HK-2 (cell line): ENCODE measurements around the gene OGFOD2.

Experiments
- DNase-seq: peaks from one replicate; pipeline ENCODE4 v3.0.0-alpha.2; 2018; ENCODE audit not compliant: unreplicated experiment

OGFOD2 gene

DNA sequence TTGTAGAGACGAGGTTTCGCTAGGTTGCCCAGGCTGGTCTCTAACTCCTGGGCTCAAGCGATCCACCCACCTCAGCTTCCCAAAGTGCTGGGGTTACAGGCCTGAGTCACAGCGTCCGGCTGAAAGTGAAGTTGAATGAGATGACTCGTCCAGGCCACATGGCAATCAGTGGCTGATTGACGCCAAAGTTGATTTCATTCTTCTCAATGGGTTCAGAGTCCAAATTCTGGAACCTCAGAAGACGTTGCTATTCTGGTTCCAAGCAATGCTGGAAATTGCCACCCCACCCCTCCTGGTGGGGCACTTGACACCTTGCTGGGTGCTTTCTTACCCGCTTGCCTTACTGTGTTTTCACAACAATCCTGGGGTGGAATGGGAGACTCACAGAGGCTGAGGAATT is 23.6 kb upstream of the OGFOD2 start:
- peak; percentile 67 for DNase-seq

DNA sequence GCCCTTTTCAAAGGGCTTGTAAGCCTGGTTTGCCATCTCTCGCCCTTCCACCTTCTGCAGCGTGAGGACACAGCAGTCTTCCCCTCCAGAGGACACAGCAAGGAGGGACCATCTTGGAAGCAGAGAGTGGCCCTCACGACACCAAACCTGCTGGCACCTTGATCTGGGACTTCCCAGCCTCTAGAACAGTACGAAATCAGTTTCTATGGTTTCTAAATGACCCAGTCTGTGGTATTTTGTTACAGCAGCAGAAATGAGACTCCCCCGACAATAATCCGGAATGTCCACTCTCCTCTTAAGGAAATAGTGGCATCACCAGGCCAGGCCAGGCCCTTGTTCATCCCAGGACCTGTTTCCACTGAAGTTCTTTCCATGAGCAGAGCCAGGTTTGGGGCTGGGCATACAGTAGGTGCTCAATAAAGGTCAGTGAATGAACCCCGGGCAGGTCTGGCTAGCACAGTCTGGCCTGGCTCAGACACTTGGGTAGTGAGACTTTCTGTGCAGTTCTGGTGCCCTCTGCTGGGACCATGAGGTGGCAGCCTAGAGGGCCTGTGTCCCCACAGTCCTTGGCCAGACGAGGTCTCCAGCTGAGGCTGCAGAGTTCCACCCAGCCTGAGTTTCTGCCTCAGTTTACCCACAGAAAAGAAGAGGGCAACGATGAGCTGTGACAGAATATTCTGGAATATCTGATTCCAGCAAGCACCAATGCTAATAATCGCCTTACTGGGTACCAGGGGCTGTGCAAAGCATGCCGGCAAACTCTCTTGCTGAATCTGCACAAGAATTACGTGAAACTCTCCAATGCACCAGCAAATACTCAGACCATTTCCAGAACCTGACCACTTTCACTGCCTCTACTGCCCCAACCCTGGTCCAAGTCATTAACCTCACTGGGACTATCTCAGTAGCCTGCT is 22.8 kb upstream of the OGFOD2 start:
- peak; percentile 65 for DNase-seq

DNA sequence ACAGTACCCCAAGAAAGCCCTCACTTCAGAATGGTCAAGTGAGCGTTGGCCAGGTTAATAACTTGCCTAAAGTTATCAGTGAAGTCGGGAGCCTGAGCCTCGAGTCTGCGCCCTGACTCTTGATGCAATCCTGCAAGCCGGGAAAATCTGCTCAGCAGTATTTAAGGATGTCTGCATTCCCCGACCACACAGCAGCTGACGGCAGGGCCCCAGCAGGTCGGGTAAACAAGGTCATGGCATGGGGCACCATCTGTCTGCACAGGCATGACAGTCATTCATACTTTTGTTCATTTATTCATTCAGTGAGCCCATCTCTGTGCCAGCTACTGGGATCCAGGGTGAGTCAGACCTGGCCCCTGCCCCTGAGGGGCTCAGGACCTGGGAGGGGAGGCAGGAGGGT is 19.9 kb upstream of the OGFOD2 start:
- DNase-seq, result no peak

DNA sequence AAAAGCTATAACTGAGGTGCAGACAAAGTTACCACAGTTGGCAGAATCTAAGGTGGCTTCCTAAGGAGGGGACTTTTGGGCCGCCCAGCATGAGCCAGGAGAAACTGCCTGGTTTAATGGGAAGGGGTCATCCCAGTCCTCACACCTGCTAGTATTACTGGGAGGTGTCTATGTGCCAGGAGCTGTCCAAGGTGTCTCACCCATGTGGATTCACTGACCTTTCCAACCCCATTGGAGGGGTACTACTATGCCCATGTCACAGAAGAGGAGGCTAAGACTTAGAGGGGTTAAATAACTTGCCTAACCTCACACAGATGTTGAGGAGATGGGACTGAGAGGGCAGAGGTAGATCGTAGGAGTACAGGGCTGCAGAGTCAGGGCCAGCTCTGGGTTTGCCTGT is 19.0 kb upstream of the OGFOD2 start:
- DNase-seq, result no peak

DNA sequence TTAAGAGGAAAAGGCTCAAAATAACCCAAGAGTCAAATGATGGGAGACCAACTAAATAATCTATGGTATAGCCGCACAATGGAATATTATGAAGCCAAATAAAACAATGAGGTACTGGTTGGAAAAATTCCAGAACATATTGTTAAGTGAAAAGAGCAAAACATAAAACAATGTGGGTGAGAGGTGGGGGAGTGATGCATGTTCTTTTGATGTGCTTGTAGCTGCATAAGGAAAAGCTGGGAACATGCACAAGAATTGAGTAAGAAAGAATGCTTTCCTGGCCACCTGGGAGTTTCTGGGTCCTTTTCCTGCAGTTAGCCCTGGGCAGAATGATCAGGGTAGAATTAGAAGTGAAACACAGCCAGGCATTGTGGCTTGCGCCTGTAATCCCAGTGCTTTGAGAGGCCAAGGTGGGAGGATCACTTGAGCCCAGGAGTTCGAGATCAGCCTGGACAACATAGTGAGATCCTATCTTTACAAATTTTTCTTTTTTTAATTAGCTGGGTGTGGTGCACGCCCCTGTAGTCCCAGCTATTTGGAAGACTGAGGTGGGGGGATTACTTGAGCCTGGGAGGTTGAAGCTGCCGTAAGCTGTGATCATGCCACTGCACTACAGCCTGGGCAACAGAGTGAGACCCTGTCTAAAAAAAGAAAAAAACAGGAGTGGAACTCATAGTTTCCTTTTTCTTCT is 16.7 kb upstream of the OGFOD2 start:
- no peak for DNase-seq

DNA sequence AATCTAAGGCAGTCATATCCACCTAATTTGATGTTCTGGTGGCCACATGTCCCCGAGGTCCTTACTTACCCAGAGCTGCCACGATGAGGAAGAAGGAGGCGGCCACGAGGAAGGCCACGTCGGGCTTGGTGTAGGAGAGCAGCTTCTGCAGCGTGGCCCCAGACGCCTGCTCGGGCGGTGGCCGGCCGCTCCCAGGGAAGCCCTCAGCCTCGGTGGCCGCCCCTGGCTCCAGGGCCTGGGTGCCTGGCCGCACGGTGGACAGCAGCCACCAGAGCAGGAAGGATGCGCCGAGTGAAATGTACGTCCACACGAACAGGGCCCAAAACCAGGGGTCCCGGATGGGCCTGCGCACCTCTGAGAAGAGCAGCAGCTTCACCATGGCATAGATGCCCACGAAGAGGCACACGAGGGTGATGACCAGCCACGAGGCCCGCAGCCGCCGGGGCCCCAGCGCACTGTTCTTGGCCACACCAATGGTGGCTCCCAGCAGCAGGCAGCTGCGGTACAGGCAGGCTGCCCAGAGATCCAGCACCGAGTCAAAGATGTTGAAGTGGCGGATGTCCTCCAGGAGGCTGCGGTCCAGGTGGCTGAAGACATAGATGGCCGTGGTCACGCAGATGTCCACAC is 15.4 kb upstream of the OGFOD2 start:
- no peak for DNase-seq

DNA sequence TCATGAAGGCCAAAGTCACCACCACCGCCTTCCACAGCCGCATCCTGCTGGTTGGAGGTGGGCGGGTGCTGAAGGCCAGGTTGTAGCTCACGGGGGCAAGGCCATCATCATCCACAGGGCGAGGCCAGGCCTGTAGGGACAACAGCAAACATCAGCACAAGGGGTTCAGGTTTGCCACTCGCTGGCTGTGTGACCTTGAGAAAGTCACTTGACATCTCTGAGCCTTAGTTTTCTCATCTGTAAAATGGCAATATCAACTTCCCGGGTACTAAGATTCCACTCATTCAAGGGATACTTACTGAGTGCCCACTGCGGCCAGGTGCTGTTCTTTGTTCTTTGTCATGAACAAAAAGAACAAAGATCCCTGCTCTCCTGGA is 14.9 kb upstream of the OGFOD2 start:
- DNase-seq, result no peak

DNA sequence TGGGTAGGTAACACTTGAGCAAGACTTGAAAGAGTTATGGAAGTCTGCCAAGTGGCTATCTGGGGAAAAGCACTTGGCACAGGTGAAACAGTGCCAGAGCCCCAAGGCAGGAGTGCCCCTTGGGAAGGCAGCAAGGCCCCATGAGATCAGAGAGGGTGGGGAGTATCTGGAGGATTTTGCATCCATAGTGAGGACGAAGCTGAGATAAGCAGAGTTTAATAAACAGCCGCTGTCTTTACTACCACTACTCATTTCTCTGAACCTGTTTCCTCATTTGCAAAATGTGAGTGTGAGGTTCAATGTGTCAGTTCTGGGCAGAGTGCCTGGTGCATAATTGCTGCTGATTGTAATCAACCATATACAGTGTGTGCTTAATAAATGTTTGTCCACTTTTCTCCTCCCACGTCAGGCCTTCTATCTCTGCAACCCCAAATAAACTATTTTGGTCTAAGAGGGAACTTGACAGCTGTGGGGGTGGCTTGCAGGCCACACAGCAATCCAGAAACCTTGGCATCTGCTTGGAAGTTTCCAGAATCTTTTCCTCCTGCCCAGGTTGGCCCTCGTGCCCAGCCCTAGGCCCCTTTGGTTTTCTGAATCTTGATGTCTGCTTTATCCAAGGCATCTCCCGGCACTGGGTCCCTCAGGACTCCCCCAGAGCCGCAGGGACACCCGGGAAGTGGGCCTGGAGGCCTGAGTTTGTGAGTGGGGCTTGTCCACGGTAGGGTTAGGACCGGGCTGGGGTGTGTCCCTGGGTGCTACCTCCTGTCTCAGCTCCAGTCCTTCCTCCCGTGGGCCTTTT is 13.3 kb upstream of the OGFOD2 start:
- DNase-seq, result no peak

DNA sequence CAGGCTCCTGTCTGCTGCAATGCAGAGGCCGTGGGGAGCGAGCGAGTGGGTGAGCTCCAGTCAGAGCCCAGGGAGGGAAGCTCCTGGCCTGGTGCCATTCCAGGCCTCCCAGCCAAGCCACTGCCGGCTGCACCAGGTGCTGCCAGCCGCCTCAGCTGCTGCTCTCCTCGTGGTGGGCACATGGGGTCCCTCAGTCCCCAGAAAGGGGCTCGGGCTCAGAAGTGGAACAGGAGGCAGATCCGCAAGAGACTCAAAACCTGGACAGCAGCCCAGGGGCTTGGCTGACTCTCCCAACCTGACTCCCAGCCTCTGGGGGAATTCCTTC is 11.1 kb upstream of the OGFOD2 start:
- DNase-seq, result no peak

DNA sequence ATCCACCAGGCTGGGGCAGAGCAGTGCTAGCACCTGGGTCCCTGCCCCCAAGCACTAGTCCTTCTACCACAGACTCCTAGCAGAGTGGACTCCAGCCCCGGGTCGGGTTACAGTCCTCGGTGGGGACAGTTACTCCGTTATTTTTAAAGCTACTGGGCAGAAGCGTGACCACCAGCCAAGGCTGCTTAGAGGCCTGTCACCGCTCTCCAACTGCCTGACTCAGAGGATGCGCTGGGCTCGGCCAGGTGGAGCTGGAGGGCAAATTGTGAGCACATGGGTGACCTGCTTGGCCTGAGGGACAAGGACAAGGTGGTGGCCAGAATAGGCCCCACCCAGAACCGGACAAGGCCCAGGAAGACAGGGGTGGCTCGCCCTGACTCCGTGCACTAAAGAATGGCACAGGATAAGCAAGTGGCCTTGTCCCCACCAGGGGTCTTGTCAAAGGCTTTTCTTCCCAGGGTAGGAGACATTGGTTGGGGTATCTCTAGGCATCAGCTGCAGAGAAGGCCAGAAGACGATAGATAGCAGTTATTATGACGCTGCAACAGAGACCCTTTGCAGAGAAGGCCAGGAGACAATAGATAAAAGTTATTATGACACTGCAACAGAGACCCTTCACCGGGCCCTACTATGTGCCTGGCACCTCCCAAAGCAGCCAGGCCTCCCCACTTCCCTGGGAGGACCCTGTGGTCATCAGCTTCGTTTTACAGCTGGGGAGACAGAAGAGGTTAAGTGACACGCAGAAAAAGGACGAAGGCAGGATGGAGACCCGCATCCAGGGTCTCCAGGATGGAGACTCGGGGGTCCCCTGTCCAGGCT is 10.4 kb upstream of the OGFOD2 start:
- DNase-seq, result no peak

DNA sequence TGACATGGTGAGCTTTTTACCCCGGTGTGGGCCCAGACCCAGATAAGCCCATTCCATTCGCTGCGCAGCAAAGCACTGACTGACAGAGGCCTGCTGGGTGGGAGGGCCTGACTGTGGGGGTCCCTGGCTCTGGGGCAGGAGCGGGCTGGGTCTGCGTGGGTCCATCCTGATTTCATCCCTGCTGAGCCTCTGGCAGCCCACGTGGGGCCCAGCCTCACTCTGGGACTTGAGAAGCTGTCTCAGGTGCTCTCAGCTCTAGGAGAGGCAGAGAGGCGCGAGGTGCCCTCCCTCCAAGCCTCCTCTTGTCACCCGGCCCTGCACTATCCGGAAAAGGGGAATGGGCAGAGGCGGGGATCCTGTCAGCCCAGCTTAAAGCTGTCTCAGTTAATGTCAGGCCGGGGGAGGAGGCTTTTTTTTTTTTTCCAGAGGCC is 9.7 kb upstream of the OGFOD2 start:
- DNase-seq, result no peak

DNA sequence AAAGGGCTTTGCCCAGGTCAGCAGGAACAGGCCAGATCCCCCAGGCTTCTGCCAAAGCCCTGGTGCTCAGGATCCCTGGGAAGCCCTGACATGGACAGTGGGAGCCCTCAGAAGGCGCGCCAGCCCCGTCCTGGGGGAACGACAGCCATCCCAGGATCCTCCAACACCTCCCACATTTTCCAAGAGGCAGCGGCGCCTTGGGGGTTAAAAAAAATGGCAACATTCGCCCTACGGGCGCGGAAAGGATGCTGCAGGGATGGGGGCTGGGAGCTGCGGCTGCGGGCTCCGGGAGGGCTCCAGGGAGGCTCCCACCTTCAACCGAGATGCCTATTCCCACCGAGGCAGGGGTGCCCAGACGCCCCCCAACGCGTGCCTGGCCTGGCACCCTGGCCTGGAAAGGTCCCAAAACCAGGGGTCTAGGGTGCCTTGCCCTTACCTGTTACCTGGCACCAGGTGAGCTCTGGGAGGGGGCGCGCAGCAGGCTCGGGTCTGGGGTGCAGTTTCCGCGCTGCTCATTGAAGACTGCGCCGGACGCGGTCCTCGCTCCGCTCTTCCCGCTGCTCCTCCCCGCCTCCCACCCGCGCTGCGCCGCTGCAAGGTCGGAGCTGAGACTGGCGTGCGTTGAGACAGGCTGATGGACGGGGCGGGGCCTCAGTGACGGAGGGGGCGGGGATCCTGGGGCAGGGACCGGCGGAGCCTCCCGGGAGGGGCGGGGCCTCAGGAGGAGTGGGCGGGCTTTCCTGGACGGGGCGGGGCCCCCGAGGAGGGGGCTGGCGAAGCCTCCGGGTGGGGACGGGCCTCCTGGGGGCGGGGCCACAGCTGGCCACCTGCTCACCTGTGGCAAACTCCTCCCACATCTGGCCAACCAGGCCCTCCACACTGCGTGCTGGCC is 8.9 kb upstream of the OGFOD2 start, which contains the start of gene ABCB9:
Gene ABCB9 (minus strand): TSS at position 613 of the 892 bp plus-strand sequence. CDS start 6,228 bp downstream, outside the sequence.
- peak; percentile 96 for DNase-seq

DNA sequence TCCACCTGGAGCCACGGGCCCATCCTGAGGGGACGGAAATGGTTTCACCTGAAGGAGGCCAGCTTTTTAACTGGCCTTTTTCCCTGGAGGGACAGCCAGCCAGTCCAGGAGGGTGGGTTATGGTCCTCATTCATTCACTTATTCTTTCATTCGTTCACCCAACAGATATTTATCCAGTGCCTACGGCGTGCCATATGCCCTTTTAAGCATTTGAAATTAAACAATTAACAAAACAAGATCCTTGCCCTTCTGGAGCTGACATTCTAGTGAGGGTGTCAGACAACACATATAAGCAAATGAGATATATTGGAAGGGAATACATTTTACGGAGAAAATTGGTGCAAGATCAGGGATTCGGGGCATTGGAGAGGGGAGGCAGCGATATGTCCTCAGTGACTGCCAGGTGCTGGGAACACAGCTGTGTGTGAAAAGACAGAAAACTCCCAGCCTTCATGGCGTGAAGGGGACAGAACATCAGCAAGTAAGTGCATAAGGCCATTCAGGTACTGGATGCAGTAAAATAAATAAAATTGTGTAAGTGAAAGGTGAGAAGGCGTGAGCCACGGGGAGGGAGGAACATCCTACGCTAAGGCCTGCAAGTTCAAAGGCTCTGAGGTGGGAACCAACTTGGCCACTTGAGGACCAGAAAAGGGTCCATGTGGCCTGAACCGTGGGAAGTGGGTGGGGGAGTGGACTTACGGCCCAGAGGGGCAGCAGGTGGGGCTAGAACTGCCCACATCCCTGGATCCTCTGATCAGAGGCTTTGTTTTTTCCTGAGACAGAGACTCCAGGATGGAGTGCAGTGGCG is 8.1 kb upstream of the OGFOD2 start:
- no peak for DNase-seq

DNA sequence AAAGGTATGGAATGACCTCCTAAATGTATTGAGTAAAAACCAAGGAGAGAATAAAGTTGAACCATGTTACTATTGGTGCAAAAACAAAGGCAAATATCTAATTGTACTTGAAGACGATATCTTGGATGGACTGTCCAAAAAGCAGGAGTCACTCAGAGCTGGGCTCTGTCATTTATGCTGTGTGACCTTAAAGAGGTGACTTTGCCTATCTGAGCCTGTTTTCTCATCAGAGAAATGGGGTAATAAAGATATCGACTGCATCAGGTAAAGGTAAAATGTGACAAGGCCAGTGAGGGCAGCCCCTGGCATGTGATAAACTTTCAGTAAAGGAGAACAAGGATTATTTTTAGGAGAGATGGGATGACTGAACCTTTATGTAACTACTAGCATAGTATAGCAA is 6.9 kb upstream of the OGFOD2 start:
- no peak for DNase-seq

DNA sequence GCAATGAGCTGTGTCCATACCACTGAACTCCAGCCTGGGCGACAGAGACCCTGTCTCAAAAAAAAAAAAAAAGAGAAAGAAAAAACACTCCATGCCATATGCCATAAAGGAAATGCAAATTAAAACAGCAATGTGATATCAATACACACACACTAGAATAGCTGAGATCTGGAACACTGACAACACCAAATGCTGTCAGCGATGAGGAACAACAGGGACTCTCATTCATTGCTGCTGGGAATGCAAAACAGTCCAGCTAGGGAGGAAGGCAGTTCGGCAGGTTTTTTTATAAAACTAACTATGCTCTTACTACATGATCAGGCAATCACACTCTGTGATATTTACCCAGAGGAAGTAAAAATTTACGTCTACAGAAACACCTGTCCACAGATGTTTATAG is 5.4 kb upstream of the OGFOD2 start:
- DNase-seq, result no peak

DNA sequence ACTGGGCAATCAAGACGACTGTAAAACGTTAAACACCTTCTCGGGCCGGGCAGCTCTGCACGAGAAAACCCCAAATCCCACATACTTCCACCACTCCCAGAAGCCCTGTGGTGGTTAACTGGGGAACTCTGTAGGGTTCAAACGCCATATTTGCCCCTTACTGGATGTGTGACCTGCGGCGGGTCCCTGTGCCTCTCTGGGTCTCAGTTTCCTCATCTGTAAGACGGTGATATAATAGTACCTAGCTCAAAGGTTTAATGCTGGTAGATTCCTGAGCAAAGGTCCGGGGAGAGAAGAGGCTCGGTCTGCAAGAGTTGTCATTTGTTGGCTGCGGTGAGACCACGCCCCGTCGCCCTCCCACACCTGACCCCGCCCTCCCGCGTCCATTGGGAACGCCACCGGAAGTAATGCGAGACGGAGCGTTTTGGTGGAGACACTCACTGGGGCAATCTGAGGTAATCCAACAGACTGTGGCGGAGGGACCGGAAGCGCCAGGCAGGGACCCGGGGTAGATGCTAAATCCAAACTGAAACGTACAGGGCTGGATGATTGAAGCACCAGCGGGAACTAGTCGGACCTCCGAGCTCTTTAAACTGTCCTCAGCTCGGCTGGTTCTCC is 661 bp upstream of the OGFOD2 start:
- peak; percentile 98 for DNase-seq

DNA sequence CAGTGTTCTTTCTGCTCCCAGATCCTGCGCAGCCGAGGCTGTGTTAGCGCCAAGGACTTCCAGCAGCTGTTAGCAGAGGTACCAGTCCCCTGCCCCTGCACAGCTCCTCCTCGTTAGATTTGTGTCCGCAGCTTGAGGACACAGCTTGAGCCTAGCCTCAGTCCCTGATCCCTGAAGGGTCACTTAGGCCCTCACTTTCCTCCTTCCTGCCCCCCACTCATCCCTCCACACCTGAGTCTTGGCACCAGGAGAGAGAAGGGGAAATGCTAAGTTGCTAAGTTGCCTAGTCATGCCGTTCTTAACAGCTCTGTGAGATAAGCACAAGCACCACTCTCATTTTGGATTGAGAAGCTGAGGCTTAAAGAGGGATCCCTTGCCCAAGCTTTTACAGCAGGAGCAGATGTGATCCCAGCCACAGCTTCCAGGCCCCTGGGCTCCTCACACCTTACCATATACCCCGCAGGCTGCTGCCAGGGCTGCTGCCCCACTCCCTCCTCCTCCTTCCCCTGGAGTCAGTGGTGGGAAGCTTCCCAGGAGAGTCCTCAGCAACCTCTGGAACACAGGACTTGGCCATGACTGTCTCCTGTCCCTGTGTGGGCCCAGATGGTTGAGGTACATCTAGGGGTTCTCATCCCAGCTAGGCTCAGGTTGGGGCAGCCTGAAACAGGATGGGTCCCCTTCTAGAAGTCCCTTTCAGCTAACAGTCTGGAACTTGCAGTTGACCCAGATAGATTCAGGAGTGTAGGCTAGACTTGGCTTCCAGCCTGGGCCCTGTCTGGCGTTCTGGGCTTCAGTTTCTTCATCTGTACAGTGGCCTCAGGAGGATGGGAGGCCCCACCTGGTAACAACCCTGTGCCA is 975 bp downstream of the OGFOD2 start:
- peak; percentile 34 for DNase-seq

DNA sequence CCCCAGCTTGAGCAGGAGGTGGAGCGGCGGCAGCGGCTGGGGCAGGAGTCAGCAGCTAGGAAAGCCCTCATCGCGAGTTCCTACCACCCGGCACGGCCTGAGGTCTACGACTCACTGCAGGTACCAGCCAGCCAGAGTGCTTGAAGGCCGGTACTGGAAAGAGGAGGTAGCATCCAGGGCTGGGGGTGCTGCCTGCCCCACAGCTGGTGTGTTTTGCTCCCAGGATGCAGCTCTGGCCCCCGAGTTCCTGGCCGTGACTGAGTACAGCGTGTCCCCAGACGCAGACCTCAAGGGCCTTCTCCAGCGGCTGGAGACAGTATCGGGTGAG is 1.6 kb downstream of the OGFOD2 start:
- DNase-seq, result peak; percentile 28
